HG02840 (cell line): ENCODE data around the gene KCNJ2.

Experiments
- ATAC-seq: cut with Tn5 transposase; IDR thresholded peaks from one replicate; pipeline ENCODE4 v1.9.1; 2021; ENCODE audit warnings: mild to moderate bottlenecking, moderate library complexity, moderate number of reproducible peaks; ENCODE audit not compliant: unreplicated experiment, low FRiP score

KCNJ2 gene

DNA sequence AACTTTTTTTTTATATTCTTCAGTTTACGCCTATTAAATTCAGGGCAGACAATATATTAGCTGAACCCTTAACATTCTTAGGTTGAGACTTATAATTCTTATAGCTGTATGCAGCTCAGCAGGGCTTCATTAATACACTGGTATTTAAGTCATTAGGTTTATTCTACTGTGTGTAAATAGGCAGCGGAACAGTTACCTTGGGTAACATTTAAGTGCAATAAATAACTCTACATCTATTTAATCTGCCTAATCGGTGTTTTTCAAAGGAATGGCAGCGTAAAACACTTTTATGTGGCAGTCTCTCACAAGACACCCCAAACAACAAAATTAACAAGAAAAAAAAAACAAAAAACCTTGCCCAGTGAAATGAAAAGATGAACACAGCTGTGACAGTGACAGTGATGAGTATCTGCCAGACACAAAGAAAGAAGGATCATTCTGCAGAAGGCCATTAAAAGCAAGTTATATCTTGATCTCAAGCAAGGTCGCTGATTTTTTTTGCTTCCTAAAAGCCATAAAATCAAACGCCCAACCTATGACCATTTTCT is 32.6 kb downstream of the KCNJ2 start:
- ATAC-seq, result no peak

DNA sequence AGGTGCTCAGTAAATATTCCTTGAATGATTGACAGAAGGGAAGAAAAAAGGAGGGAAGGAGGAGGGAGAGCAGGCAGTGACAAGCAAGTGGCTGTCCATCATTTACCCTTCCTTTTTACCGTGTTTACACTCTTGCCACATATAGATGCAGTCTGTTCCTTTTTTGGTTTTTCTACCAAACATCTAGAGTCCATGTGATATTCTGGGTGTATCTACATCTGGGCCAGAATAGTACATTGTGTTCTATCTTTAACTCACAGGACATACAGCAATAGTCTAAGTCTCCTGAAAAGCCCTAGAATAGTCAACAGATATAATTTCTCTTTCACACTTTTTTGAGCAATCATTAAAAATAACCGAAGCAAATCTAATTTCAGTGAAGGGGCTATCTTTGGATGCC is 33.5 kb downstream of the KCNJ2 start:
- no peak for ATAC-seq

DNA sequence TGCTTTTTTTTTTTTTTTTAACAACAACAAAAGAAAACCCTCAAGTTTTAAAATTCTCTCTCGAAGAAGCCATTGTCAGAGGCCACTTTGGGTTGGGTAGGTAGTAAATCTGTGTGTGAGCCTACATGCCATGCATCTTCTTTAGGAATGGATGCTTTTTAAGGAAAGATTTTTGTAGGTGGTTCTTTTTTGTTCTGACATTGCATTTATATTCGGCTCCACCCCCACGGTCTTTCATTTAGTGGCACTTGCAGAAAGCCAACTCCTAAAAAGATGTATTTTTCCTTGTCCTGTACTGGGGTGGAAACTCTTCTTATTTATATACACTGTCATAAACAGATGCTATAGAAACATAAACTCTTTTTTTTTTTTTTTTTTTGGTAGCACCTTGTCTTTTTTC is 35.1 kb downstream of the KCNJ2 start:
- ATAC-seq, result no peak

DNA sequence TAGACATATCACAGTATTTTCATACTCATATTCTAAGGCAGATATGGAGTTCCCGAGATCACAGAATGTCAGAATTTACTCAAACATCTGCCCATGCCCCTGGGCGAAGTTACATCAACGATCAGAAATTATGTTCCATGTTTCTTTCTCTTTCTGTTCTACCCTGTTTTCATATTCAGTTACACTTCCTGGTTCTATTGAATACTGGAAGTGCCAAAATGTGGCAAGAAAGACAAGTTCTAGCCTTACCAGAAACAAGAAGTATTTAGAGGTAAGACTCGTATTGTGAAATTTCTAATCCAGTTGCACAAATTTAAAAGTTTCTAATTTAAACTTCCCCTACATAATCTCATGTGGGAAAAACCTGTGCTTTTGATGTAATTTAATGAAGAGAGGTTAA is 36.1 kb downstream of the KCNJ2 start:
- ATAC-seq, result no peak

DNA sequence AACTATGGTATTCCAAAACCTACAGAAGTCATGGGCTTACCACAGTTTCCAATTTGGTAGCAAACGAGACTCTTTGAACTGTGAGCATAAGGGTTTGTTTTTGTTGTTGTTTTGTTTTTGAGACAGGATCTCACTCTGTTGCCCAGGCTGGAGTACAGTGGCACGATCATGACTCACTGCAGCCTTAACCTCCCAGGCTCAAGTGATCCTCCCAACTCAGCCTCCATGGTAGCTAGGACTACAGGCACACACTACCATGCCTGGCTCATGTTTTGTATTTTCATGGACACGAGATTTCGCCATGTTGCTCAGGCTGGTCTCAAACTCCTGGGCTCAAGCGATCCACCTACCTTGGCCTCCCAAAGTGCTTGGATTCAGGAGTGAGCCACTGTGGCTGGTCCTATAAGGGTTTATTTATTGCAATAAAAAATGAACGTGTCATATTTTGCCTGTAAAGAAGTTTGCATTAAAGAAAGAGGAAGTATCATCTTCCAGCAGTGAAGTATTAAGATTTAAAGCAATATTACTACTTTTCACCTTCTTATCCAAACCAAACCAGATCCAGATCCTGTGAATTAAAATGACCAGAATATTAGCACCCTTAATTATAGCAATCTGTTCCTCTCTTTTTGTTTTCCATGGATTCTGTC is 37.2 kb downstream of the KCNJ2 start:
- ATAC-seq, result no peak

DNA sequence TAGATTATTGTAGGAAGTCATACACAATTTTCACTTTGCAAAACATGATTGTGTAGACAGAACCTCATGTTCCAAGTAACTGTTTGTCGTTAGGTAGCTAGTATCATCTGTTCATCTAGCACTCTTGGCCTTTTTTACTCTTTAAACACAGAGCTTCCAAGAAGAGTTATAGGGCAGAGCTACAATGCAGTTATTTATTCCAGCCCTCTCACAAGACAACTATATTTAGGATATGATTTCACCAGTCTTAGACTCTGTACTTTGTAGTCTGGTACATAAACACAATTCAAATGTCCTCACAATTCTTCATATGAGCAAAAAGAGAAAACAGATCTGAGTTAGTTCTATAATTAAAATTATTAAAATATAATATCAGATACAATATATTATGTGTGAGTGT is 37.9 kb downstream of the KCNJ2 start:
- ATAC-seq, result no peak

DNA sequence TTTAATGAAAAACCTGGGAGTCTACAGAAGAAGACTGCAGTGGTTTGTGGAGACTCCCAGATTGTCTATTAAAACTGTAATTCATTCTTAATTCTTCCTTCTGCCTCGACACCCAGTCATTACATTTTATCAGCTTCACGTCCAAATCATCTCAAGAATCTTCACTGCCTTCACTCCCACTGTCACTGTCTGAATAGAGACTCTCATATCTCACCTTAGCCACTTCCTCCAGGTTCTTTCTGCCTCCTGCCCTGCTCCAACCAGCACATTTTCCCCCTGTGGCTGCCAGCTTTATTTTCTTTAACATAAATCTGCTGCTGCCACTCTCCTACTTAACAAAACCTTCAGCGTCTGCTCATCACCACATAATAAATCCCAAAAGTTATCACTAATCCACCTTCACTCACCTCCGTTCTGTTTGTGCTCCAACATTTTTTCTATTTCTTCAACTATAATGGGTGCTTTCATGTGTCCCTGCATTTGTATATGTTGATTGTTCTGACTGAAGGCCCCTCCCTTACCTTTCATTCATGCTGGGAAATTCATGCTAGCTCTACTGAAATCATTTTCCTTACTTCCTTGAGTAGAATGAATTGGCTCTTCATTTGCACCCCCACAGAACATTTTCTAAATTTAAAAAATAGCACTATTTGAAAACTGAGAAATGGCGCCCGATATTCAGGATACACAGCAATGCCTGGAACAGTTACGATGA is 38.9 kb downstream of the KCNJ2 start:
- no peak for ATAC-seq

DNA sequence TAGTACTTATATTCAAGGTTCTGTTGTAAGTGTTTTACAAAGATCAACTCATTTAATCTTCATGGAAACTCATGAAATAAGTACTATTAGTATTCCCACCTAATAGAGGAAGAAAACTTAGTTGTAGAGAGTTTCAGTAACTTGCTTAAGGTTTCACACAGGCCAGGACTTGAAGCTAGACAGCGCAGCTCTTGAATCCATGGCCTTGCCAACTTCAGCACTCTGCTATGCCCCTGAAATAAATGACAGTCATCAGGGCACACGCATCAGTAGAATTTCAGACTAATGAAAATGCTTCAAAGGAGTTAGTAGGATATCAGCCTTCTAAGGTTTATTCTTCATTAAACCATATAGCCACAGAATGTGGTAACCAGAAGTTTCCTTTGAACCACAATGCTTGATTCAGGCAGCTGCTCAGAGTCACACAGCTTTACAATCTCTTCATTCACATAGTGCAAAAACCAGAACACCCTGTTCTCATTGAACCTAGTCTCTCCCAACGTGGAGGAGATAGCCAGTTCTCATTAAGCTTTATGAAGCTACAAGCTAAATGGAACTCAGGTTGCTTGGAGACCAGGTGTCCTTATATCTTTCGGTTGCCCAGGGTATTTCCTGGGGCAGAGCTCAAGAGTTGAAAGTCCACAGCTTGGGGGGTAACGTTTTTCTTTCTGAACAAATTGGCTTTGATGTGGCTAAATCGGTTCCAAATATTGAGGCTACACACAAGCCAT is 39.7 kb downstream of the KCNJ2 start:
- ATAC-seq, result no peak

DNA sequence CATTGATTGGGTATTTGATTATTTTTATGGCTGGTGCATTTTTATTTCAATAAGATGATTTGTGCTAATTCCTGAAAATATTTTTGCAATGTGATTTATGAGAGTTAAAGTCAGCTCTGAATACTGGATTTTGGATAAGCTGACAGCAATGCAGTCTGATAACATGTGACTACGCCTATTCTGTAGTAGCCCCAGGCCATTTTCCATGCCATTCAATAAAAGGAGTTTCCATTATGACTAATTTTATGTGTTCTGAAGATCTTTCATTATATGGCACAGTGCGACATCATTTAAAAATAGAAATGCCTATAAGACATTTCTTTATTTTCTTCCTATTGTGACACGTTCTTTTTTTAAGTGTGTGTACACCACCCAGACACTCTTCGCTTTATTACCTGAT is 46.3 kb downstream of the KCNJ2 start:
- ATAC-seq, result no peak

DNA sequence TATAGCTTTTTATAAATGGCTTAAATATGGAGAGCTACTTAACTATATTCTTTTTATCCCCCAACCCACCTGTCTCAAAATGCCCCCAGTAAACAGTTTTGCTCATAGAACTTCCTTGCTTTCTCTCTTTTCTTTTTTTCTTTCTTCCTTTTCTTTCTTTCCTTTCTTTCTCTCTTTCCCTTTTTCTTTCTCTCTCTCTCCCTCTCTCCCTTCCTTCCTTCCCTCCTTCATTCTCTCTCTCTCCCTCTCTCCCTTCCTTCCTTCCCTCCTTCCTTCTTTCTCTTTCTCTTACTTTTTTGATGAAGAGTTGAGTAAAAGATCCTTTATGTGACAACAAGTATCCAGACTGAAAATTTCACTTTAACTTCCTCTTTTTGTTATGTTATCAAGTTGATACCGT is 48.2 kb downstream of the KCNJ2 start:
- ATAC-seq, result no peak

DNA sequence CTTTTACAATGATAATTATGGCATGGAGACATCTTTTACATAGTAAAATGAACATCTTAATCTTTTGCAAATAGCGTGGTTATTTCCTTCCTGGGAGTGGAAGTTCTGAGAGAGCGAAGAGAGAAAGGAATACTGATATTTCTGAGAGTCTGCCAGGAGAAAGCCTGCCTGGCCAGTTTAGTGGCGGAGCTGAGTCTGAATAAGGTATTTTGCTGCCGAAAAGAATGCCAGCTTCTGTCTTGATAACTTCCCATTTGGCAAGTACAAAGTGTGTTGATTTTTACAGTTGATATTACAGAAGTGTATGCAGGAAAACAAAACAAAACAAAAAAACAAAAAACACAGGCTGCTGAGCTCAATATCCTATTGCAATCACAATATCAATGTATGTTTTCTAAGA is 55.9 kb downstream of the KCNJ2 start:
- no peak for ATAC-seq
